Prostate gland (tissue), 2 donors: ENCODE results near the gene C3.

ENCODE experiments used
- POLR2A ChIP-seq: fragments of 450-650 bp; IDR thresholded peaks from one replicate; pipeline ENCODE4 v1.6.1; 2016; ENCODE audit warnings: antibody characterized with exemption, mild to moderate bottlenecking
- POLR2AphosphoS5 ChIP-seq: sonication (generic); formaldehyde crosslinking; IDR thresholded peaks from one replicate; pipeline ENCODE4 v1.6.1; 2017; ENCODE audit warnings: antibody characterized with exemption
- TF ChIP-seq, protein P1 (sequence below), 4 experiments: fragments of 200-600 bp in 2 of 4; fragments of 450-650 bp in 2 of 4; sonication (generic) in 2 of 4; IDR thresholded peaks; 1 replicate in 3 of 4; 2 replicates in 1 of 4; pipeline ENCODE4 v1.5.1; 2016 to 2019; ENCODE audit warnings: antibody characterized with exemption in 4 of 4, mild to moderate bottlenecking in 2 of 4, moderate library complexity in 2 of 4

DNA sequence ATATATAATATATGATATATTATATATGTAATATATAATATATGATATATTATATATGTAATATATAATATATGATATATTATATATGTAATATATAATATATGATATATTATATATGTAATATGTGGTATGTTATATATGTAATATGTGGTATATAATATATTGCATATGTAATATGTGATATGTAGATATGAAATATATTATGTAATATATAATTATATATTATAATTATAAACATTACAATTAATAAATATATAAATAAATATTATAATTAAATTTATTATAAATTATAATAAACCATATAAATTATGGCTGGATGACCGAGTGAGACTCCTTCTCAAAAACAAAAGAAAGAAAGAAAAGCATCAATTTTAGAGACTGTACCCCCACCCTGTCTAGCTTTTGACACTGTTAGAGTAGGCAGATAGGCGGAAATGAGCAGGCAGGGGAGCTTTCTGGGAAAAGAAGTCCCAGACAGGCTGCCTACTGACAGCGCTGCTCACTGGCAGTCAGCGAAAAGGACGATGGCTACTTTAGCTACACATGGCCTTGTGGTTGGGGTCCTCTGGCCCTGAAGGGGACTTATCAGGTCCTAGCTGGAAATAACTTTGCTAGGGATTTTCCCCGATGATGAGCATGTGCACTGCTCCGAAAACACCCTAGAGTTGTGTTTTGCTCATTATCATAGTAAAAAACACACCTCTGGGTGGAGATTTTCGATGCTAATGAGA, 19.7 kb downstream of the C3 start:
- TF ChIP-seq, protein P1, sequence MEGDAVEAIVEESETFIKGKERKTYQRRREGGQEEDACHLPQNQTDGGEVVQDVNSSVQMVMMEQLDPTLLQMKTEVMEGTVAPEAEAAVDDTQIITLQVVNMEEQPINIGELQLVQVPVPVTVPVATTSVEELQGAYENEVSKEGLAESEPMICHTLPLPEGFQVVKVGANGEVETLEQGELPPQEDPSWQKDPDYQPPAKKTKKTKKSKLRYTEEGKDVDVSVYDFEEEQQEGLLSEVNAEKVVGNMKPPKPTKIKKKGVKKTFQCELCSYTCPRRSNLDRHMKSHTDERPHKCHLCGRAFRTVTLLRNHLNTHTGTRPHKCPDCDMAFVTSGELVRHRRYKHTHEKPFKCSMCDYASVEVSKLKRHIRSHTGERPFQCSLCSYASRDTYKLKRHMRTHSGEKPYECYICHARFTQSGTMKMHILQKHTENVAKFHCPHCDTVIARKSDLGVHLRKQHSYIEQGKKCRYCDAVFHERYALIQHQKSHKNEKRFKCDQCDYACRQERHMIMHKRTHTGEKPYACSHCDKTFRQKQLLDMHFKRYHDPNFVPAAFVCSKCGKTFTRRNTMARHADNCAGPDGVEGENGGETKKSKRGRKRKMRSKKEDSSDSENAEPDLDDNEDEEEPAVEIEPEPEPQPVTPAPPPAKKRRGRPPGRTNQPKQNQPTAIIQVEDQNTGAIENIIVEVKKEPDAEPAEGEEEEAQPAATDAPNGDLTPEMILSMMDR (IDR thresholded peaks at IDR 0.05), result no peak
- no peak for TF ChIP-seq POLR2A
- no peak for TF ChIP-seq POLR2AphosphoS5
